NCI-H146 treated with DMSO at 0.1 percent for 48 hours (cell line): ENCODE measurements around the gene ZNF311.
"Not testable (repeated sequence)": the region's sequence is repeated elsewhere in the genome, so short reads cannot be mapped to it uniquely, and the experiment has no call there.

ENCODE experiments used
- DNase-seq: peaks from one replicate; lab custom pipeline; 2025; ENCODE audit not compliant: unreplicated experiment; lab: John Stamatoyannopoulos, UW

ZNF311 gene

GRCh38 chr6:28983838-28984237, 21.3 kb downstream of the ZNF311 start:
- no peak for DNase-seq

GRCh38 chr6:28982476-28983266, 22.4 kb downstream of the ZNF311 start:
- DNase-seq, result no peak

GRCh38 chr6:28981833-28982475, 23.2 kb downstream of the ZNF311 start:
- peak; percentile 69 for DNase-seq

- peak; percentile 73 for DNase-seq
Measured at GRCh38 chr6:28981431-28981832, 23.7 kb downstream of the ZNF311 start.

GRCh38 chr6:28980852-28981430, 24.2 kb downstream of the ZNF311 start:
- no peak for DNase-seq

GRCh38 chr6:28980137-28980851, 24.8 kb downstream of the ZNF311 start:
- no peak for DNase-seq

GRCh38 chr6:28979679-28980078, 25.4 kb downstream of the ZNF311 start:
- no peak for DNase-seq

- DNase-seq, result no peak
Measured at GRCh38 chr6:28978959-28979561, 26.1 kb downstream of the ZNF311 start.

- no peak for DNase-seq
Measured at GRCh38 chr6:28978133-28978491, 27.0 kb downstream of the ZNF311 start.

GRCh38 chr6:28977341-28978132, 27.6 kb downstream of the ZNF311 start:
- DNase-seq, result no peak

GRCh38 chr6:28976677-28977076, 28.4 kb downstream of the ZNF311 start:
- DNase-seq, result no peak

GRCh38 chr6:28974505-28974904, 30.6 kb downstream of the ZNF311 start:
- DNase-seq, result no peak

- not testable (repeated sequence) for DNase-seq
Measured at GRCh38 chr6:28970056-28970455, 35.1 kb downstream of the ZNF311 start.

- no peak for DNase-seq
Measured at GRCh38 chr6:28969129-28969528, 36.0 kb downstream of the ZNF311 start.

GRCh38 chr6:28968476-28968875, 36.6 kb downstream of the ZNF311 start:
- DNase-seq, result no peak

GRCh38 chr6:28965706-28966105, 39.4 kb downstream of the ZNF311 start:
- no peak for DNase-seq

GRCh38 chr6:28960846-28961500, 44.1 kb downstream of the ZNF311 start:
- no peak for DNase-seq

- DNase-seq, result not testable (repeated sequence)
Measured at GRCh38 chr6:28958561-28959243, 46.4 kb downstream of the ZNF311 start.

GRCh38 chr6:28957795-28958314, 47.3 kb downstream of the ZNF311 start:
- not testable (repeated sequence) for DNase-seq
